ENCODE measurements around the gene ARMC9.
"Not testable (repeated sequence)": the region's sequence is repeated elsewhere in the genome, so short reads cannot be mapped to it uniquely, and the experiment has no call there.

ARMC9 gene

GRCh38 chr2:231337807-231338759, 139.7 kb downstream of the ARMC9 start:
- DNase-seq (ENCODE audit: low read depth, low spot score), result no peak

- no peak for DNase-seq (ENCODE audit: low read depth, low spot score)
Measured at GRCh38 chr2:231339316-231339715, 140.9 kb downstream of the ARMC9 start.

- DNase-seq (ENCODE audit: low read depth, low spot score), result no peak
Measured at GRCh38 chr2:231341100-231341499, 142.7 kb downstream of the ARMC9 start.

- no peak for DNase-seq (ENCODE audit: low read depth, low spot score)
Measured at GRCh38 chr2:231342061-231342711, 143.8 kb downstream of the ARMC9 start.

GRCh38 chr2:231343006-231343710, 144.7 kb downstream of the ARMC9 start:
- no peak for DNase-seq (ENCODE audit: low read depth, low spot score)

GRCh38 chr2:231343988-231344387, 145.6 kb downstream of the ARMC9 start:
- no peak for DNase-seq (ENCODE audit: low read depth, low spot score)

- DNase-seq (ENCODE audit: low read depth, low spot score), result no peak
Measured at GRCh38 chr2:231344851-231345250, 146.4 kb downstream of the ARMC9 start.

- DNase-seq (ENCODE audit: low read depth, low spot score), result no peak
Measured at GRCh38 chr2:231347081-231347480, 148.7 kb downstream of the ARMC9 start.

GRCh38 chr2:231347638-231348037, 149.2 kb downstream of the ARMC9 start:
- no peak for DNase-seq (ENCODE audit: low read depth, low spot score)

GRCh38 chr2:231348173-231348572, 149.7 kb downstream of the ARMC9 start:
- no peak for DNase-seq (ENCODE audit: low read depth, low spot score)

GRCh38 chr2:231348704-231349373, 150.4 kb downstream of the ARMC9 start:
- no peak for DNase-seq (ENCODE audit: low read depth, low spot score)

GRCh38 chr2:231349374-231349735, 150.9 kb downstream of the ARMC9 start:
- not testable (repeated sequence) for DNase-seq (ENCODE audit: low read depth, low spot score)

- no peak for DNase-seq (ENCODE audit: low read depth, low spot score)
Measured at GRCh38 chr2:231351648-231352047, 153.2 kb downstream of the ARMC9 start.

- no peak for DNase-seq (ENCODE audit: low read depth, low spot score)
Measured at GRCh38 chr2:231353469-231353868, 155.0 kb downstream of the ARMC9 start.

- no peak for DNase-seq (ENCODE audit: low read depth, low spot score)
Measured at GRCh38 chr2:231355508-231356465, 157.4 kb downstream of the ARMC9 start.

- no peak for DNase-seq (ENCODE audit: low read depth, low spot score)
Measured at GRCh38 chr2:231356466-231356844, 158.0 kb downstream of the ARMC9 start.

- DNase-seq (ENCODE audit: low read depth, low spot score), result no peak
Measured at GRCh38 chr2:231357048-231357447, 158.6 kb downstream of the ARMC9 start.

GRCh38 chr2:231357931-231358330, 159.5 kb downstream of the ARMC9 start:
- DNase-seq (ENCODE audit: low read depth, low spot score), result no peak

GRCh38 chr2:231359441-231359840, 161.0 kb downstream of the ARMC9 start:
- DNase-seq (ENCODE audit: low read depth, low spot score), result no peak

GRCh38 chr2:231359948-231360347, 161.5 kb downstream of the ARMC9 start:
- DNase-seq (ENCODE audit: low read depth, low spot score), result no peak

- DNase-seq (ENCODE audit: low read depth, low spot score), result no peak
Measured at GRCh38 chr2:231360401-231360800, 162.0 kb downstream of the ARMC9 start.
